HG02588 (cell line): ENCODE results near the gene PYHIN1.

Experiments
- ATAC-seq: cut with Tn5 transposase; IDR thresholded peaks from one replicate; pipeline ENCODE4 v1.9.1; 2021; ENCODE audit warnings: mild to moderate bottlenecking, moderate library complexity; ENCODE audit not compliant: unreplicated experiment

PYHIN1 gene

GRCh38 chr1:158931055-158931737 is at the start of gene PYHIN1:
TSS of gene PYHIN1 (plus strand) at chr1:158931552. CDS start at chr1:158936911, 5,359 bp downstream.
- no peak for ATAC-seq

- ATAC-seq, result no peak
Observed at GRCh38 chr1:158893654-158894053, 37.7 kb upstream of the PYHIN1 start.

GRCh38 chr1:158898722-158899121 is 32.6 kb upstream of the PYHIN1 start:
- no peak for ATAC-seq

GRCh38 chr1:158901623-158902022 is 29.7 kb upstream of the PYHIN1 start:
- ATAC-seq, result no peak

GRCh38 chr1:158916085-158916484 is 15.3 kb upstream of the PYHIN1 start:
- ATAC-seq, result no peak

GRCh38 chr1:158924677-158925076 is 6.7 kb upstream of the PYHIN1 start:
- no peak for ATAC-seq

GRCh38 chr1:158930504-158930903 is 848 bp upstream of the PYHIN1 start:
- ATAC-seq, result no peak

- ATAC-seq, result no peak
Observed at GRCh38 chr1:158932171-158932570, 819 bp downstream of the PYHIN1 start.

- no peak for ATAC-seq
Observed at GRCh38 chr1:158933621-158934020, 2.3 kb downstream of the PYHIN1 start.

- ATAC-seq, result no peak
Observed at GRCh38 chr1:158939180-158939579, 7.8 kb downstream of the PYHIN1 start.

GRCh38 chr1:158941317-158941716 is 10.0 kb downstream of the PYHIN1 start:
- no peak for ATAC-seq

GRCh38 chr1:158942490-158942889 is 11.1 kb downstream of the PYHIN1 start:
- ATAC-seq, result no peak

GRCh38 chr1:158943059-158943458 is 11.7 kb downstream of the PYHIN1 start:
- no peak for ATAC-seq

GRCh38 chr1:158945061-158945460 is 13.7 kb downstream of the PYHIN1 start:
- ATAC-seq, result no peak

- ATAC-seq, result no peak
Observed at GRCh38 chr1:158946785-158947184, 15.4 kb downstream of the PYHIN1 start.

- ATAC-seq, result peak; percentile 85
Observed at GRCh38 chr1:158951956-158952355, 20.6 kb downstream of the PYHIN1 start.

GRCh38 chr1:158952416-158952815 is 21.1 kb downstream of the PYHIN1 start:
- peak; percentile 57 for ATAC-seq

GRCh38 chr1:158961178-158961577 is 29.8 kb downstream of the PYHIN1 start:
- ATAC-seq, result no peak

- ATAC-seq, result no peak
Observed at GRCh38 chr1:158962983-158963382, 31.6 kb downstream of the PYHIN1 start.

GRCh38 chr1:158969166-158969565 is 37.8 kb downstream of the PYHIN1 start:
- no peak for ATAC-seq

- no peak for ATAC-seq
Observed at GRCh38 chr1:158969855-158970254, 38.5 kb downstream of the PYHIN1 start.

- ATAC-seq, result no peak
Observed at GRCh38 chr1:158972841-158973240, 41.5 kb downstream of the PYHIN1 start.

GRCh38 chr1:158976219-158976618 is 44.9 kb downstream of the PYHIN1 start:
- ATAC-seq, result no peak
